GM21723 (cell line): ENCODE results near the gene LIN9.
"Not testable (repeated sequence)": the region's sequence is repeated elsewhere in the genome, so short reads cannot be mapped to it uniquely, and the experiment has no call there.

Experiments used
- ATAC-seq: cut with Tn5 transposase; IDR thresholded peaks from one replicate; pipeline ENCODE4 v1.9.1; 2021; ENCODE audit warnings: mild to moderate bottlenecking, moderate library complexity; ENCODE audit not compliant: unreplicated experiment

Gene LIN9

GRCh38 chr1:226216056-226216455 is 92.9 kb downstream of the LIN9 start:
- no peak for ATAC-seq

DNA sequence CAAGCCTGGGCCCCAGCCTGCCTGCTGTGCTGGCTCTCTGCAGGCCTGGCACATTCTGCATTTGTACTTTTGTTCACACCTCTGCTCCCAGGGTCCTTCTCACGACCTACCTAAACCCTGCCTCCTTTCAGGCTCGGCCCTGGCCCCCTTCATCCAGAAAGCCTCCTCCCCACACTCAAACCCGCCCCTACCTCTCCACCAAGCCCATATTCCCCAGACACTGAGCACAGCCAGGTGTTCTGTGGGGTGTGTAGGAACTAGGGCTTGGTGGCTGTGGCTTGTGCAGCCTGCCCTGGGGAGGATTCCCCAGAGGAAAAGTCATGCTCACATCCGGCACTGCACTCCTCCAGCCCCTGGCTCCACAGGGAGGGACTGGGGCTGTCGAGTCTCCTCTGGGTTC is 93.7 kb downstream of the LIN9 start:
- no peak for ATAC-seq

DNA sequence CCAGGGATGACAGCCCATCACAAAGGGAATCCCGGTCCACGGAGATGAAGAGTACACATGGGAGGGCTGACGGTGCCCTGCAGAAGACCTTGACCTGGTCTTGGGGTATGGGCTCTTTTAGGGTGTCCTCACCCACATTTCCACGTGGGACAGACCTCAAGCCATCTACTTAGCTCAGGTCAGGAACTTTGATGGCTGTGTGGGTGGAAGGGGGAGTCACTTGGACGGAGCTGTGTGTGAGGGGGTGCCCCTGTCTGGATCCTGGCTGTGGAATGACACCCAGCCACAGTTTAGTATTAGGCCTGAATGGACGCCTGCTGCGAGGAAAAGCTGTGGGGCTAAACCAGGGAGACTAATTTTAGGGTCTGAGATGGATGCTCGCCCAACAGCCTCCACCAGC is 96.4 kb downstream of the LIN9 start:
- no peak for ATAC-seq

- no peak for ATAC-seq
Measured at GRCh38 chr1:226211181-226211821, 97.7 kb downstream of the LIN9 start.

DNA sequence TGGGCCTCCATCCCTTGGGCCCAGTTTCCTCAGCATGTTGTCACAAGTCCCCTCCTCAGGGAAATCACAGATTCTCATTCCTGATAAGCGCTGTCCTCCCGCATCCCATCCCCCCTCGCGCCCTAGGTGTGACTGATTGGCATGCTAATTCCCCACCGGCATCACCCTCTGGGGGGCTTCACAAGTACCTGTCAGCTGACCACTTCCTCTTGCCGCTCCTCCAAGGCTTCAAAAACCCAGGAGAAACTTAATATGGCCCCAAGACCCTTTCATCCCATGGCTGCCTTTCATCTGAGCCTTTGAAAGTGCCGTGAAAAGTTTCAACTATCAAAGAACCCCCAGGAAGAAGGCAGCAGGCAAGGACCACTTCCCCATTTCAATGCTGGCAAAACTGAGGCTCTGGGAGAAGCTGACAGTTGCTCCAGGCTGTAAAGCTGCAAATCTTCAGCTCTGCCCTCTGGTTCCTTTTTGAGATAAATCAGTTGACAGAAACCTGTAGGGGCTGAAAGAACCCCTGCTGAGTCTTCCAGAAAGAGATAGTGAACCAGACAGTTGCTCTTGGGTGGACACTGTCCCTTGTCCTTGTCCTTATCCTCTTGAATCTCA is 98.3 kb downstream of the LIN9 start:
- no peak for ATAC-seq

DNA sequence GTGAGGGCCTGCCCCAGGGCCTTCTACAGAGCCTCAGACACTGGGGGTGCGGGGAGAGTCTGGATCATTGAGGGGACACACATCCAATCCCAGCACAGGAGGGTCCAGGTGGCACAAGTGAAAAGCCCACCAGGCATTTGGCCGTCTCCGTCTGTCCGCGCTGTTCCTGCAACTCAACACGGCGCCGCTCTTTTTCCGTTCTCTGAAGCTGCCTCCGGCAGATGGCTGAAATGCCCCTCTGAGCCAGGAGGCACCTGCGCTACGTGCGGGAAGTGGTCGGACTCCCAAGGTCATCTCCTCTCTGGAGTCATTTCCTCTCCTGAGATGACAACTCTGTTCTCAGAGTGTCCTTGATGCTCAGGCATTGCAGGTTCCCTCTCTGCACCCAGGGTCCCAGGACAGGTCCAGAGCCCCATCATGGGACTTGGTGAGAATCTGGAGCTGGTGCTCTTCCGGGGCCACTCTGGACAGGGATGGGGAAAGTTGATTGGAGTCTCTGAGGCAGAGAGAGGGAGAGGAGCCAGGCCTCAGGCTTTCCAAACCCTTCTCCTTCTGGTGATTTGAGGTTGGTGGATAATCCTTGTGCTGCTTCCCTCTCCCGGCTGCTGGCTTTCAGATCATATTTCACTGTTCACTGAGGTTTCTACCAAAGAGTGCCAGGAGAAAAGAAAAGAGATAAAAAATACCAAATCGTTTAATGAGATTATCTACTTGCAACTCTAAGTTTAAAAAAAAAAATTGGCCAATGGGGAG is 99.5 kb downstream of the LIN9 start:
- ATAC-seq: no peak

GRCh38 chr1:226207048-226207447 is 101.9 kb downstream of the LIN9 start:
- no peak for ATAC-seq

DNA sequence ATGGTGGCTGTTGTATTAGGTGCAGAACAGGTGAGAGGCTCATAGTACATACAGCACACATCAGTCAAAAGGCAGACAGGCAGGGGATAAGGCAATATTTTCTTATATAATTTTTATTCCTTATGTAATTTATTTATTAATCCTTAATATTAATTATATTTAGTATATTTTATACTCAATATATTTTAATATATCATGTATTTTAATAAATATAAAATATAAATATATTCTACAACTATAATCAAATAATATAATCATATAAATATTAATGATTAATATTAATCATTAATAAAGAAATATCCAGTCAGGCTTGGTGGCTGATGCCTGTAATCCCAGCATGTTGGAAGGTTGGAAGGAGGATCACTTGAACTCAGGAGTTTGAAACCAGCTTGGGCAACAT is 104.8 kb downstream of the LIN9 start:
- ATAC-seq: no peak

GRCh38 chr1:226203655-226204054 is 105.3 kb downstream of the LIN9 start:
- ATAC-seq: no peak

DNA sequence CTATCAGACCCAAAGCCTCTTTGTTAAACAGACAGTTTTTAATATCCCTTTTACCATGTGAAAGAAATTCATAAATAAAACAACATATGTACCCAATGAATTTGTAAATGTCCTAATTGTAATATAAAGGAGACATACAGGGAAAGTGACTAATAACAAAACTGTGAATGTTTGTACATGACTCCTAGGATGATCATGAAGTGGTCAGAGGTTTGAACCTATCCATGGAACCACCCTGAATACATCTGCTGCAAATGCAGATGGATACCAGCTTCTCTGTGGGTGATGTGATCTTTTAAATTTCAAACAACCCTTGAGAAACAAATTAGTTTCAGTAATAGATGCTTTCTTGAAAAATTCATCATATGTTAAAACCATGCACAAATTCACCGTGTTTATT is 105.7 kb downstream of the LIN9 start:
- no peak for ATAC-seq

DNA sequence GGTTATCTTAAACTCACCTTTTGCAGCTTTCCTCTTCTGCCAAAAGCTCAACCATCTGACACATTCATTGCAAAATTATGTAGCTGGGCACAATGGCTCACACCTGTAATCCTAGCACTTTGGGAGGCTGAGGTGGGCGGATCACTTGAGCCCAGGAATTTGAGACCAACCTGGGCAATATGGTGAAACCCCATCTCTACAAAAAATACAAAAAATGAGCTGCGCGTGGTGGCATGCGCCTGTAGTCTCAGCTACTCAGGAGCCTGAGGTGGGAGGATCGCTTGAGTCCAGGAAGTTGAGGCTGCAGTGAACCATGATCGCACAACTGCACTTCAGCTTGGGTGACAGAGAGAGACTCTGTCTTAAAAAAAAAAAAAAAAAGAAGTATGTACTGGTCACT is 106.3 kb downstream of the LIN9 start:
- ATAC-seq: not testable (repeated sequence)

DNA sequence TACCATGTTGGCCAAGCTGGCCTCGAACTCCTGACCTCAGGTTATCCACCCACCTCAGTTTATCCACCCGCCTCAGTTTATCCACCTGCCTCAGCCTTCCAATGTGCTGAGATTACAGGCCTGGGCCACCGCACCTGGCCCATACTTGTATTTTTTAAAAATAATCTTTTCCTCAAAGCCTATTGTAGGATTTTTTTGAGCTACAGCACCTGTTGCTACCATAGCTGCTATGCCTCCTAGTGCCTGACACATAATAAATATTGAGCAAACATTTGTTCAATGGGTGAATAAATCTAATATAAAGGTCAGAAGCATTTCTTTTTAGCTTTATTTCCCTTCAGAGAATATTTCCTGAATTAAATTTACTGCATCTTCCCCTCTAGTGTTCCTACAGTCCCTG is 106.7 kb downstream of the LIN9 start:
- no peak for ATAC-seq

DNA sequence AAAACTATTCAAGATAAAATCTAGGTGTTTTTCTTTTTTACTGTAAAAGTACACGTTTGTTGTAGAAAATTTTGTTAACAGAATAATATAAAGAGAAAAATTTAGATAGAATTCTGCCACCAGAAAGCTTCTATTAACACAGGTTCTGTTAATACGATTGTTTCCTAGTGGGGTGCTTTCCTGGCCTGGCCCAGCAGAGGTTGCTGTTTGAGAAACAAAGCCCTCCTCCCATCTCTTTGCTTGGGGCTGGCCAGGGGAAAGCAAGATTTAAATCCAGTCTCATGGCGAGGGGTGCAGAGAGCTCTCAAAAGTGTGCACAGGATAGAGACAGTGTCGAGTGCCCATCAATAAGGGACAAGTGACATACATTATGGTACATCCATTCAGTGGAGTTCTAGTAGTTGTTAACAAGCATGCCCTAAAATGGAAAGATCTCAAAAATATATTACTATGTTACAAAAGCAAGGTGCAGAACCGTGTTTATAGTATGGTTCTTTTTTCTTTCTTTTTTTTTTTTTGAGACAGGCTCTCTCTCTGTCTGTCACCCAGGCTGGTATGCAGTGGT is 107.9 kb downstream of the LIN9 start:
- ATAC-seq: no peak

DNA sequence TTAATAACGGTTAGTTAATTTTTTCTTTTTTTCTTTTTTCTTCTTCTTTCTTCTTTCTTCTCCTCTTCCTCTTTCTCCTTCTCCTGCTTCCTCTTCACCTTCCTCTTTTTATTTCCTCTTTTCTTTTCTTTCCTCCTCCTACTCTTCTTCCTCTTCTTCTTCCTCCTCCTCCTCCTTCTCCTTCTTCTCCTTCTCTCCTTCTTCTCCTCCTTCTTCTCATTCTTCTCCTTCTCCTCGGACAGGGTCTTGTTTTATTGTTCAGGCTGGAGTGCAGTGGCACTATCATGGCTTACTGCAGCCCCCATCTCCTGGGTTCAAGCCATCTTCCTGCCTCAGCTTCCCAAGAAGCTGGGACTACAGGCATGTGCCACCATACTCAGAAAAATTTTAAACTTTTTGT is 109.0 kb downstream of the LIN9 start:
- no peak for ATAC-seq

GRCh38 chr1:226195144-226195543 is 113.8 kb downstream of the LIN9 start:
- ATAC-seq: no peak

DNA sequence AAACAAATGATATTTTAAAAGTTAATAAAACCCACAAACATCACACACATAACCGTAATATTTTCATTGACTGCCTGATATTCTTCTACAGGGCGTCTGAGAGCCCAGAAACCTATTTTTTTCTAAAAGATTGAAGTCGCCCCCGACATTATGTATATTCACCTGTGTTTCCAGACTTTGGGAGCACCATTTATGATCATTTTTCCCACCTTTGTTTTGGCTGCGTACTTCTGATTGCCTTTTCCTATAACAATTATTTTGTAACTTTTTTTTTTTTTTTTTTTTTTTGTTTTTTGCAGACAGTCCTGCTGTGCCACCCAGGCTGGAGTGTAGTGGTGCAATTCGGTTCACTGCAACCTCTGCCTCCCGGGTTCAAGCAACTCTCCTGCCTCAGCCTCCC is 121.6 kb downstream of the LIN9 start:
- ATAC-seq: no peak

DNA sequence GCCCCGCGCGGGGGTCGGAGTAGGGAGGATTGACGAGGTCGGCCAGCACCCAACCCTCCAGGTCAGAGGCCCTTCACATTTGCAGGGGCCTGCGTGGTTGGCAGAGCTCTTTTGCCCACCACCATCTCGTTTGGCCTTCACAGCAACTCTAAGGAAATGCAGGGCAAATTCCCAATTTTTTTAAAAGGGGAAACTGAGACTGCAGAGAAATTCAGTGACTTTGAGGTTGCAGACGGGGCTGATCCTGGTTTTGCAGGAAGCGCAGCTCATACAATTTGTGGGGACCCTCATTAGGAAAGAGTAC is 122.0 kb downstream of the LIN9 start:
- ATAC-seq: no peak

DNA sequence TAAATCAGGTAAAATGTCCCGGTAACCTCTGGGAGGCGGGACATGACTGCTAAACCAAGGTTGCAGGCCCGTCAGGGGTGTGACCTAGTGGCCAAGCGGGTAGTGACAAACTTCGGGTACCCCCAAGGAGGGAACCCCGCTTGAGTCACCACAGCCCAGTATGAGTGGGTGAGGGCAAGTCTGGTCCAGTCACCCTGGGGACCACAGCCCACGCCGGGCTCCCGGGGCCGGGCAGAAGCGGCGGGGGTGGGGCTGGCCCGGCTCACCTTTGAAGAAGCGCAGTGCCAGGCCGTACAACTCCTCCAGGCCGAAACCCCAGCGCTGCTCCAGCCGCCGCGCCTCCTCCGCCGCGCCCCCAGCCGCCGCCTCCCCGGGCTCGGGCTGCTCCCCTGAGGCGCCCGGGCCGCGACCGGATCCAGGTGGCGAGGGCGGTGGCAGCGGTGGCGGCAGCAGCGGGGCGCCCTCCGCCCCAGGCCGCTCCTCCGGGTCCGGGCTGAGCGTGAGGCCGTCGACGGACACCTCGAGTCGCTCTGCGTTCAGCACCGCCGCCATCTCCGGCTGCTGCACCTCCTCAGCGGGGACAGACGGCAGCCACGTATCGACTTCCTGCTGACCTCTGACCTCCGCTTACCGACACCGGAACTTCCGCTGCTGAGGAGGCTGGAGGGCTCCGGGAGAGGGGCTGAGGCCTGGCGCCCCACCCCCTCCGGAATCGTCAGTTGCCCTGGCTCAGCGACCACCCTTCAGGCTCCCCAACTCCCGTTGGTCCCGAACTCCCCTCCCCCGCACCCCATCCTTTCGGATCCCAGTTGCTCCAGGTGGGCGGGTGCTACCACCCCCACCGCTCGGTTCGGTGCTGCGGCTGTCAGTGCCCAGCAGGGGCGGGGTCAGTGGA is 122.6 kb downstream of the LIN9 start, which contains the start of gene ACBD3:
TSS of gene ACBD3 (minus strand) at position 618 of the 895 bp plus-strand sequence. CDS start at position 552, 66 bp downstream.
- ATAC-seq: peak; percentile 94

DNA sequence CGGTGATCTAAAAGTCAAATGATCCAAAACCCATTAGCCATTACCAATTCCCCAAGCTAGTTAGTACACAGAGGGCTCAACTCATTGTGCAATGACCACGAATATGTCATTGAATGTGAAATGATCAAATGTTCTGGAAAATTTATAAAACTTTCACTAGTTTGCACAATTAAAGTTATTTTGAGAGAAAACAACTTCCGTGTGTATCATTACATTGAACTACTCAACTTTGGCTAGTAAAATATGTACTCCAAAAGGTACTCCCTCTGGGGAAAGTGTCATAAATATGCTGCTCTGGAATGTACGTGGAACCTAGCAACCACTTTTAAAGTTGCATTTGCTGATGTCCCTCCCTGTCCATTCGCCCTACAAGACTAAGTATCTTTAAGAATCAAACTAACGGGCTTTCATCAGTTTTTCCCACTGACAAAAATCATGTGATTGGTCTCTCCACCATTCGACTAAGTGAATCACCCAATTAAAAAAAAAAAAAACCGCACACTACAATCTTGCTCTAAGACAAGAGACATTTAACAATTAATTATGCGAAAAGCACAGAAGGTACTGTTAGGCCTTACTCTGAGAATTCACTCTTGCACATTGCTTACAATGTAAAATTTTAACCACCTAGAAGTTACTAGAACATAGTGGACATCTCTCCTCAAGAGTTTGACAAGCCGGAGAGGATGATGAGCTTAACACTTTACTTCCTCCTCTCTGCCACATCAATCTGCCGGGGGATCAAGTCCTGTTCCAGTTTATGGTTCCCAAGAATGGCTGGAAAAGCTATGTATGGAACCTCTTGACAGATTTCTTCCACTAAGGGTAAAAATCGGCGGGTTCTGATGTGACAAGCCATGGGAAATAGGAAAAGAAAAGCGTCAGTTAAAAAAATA is 123.6 kb downstream of the LIN9 start:
- no peak for ATAC-seq
